HepG2 (cell line): ENCODE measurements around the gene B4GALT1. TPM values are rescaled to one million over a fixed set of nuclear protein-coding genes. Genes with fewer than 3 reads are reported as not detected.

ENCODE experiments used
- CENPT ChIP-seq: sonication (generic); formaldehyde crosslinking; IDR thresholded peaks from 2 replicates; pipeline ENCODE4 v1.8.0; 2022; ENCODE audit warnings: low read depth, mild to moderate bottlenecking, moderate library complexity, missing genetic modification reagents
- FOXA1 ChIP-seq, 2 experiments: fragments of 450-650 bp in 1 of 2; sonication (generic) in 1 of 2; formaldehyde crosslinking in 1 of 2; IDR thresholded peaks; 2 replicates each; pipeline versions ENCODE4 v1.4.0 to v1.6.1; 2016 to 2020; ENCODE audit warnings: missing genetic modification reagents in 1 of 2
- HOXA5 ChIP-seq: sonication (generic); formaldehyde crosslinking; IDR thresholded peaks from 2 replicates; pipeline ENCODE4 v1.4.0; 2020; ENCODE audit warnings: missing genetic modification reagents
- NFYB ChIP-seq: sonication (generic); formaldehyde crosslinking; IDR thresholded peaks from 2 replicates; pipeline ENCODE4 v1.4.0; 2020; ENCODE audit warnings: missing genetic modification reagents
- PAF1 ChIP-seq: IDR thresholded peaks from 2 replicates; pipeline ENCODE4 v1.6.1; 2016; ENCODE audit warnings: missing genetic modification reagents, missing compliant biosample characterization
- ZBTB7A ChIP-seq: sonication (generic); formaldehyde crosslinking; IDR thresholded peaks from 2 replicates; pipeline ENCODE4 v1.8.0; 2022; ENCODE audit warnings: mild to moderate bottlenecking, missing genetic modification reagents
- ZFAT ChIP-seq: sonication (generic); formaldehyde crosslinking; conservative IDR thresholded peaks from 2 replicates; pipeline ENCODE4 v1.8.1; 2023; ENCODE audit warnings: missing genetic modification reagents, inconsistent platforms
- ZIK1 ChIP-seq: sonication (generic); formaldehyde crosslinking; IDR thresholded peaks from 2 replicates; pipeline ENCODE4 v1.5.0; 2020; ENCODE audit warnings: mild to moderate bottlenecking, low read depth, missing genetic modification reagents, borderline replicate concordance
- ZNF10 ChIP-seq: sonication (generic); formaldehyde crosslinking; IDR thresholded peaks from 2 replicates; pipeline ENCODE4 v1.4.0; 2020; ENCODE audit warnings: mild to moderate bottlenecking, low read depth, missing genetic modification reagents, borderline replicate concordance
- ZNF260 ChIP-seq: sonication (generic); formaldehyde crosslinking; IDR thresholded peaks from 2 replicates; pipeline ENCODE4 v1.4.0; 2020; ENCODE audit warnings: missing genetic modification reagents, low read depth, mild to moderate bottlenecking, borderline replicate concordance
- ZNF550 ChIP-seq: sonication (generic); formaldehyde crosslinking; IDR thresholded peaks from 2 replicates; pipeline ENCODE4 v1.4.0; 2020; ENCODE audit warnings: mild to moderate bottlenecking, missing genetic modification reagents, borderline replicate concordance
- ZNF615 ChIP-seq: sonication (generic); formaldehyde crosslinking; IDR thresholded peaks from 2 replicates; pipeline ENCODE4 v1.5.0; 2020; ENCODE audit warnings: mild to moderate bottlenecking, missing genetic modification reagents, borderline replicate concordance
- ZSCAN25 ChIP-seq: sonication (generic); formaldehyde crosslinking; IDR thresholded peaks from 2 replicates; pipeline ENCODE4 v1.8.0; 2022; ENCODE audit warnings: mild to moderate bottlenecking, missing genetic modification reagents
- ZSCAN9 ChIP-seq: IDR thresholded peaks from 2 replicates; pipeline ENCODE4 v1.6.1; 2016; ENCODE audit warnings: borderline replicate concordance
- polyA plus RNA-seq, 8 experiments: library from polyadenylated mRNA; depleted of rRNA in 3 of 8; stranded (reverse) in 7 of 8; unstranded in 1 of 8; fragments of >200 nt; fragmentation: Illumina TruSeq in 4 of 8; extraction: Trizol in 4 of 8; gene quantifications; 2 replicates each; pipeline versions ENCODE4 v1.2.1 to v1.2.3, GENCODE V29; 2011 to 2016; ENCODE audit warnings: low read depth in 4 of 8, missing spikeins in 1 of 8, mixed read lengths in 1 of 8; ENCODE audit not compliant: insufficient read depth in 1 of 8
- total RNA-seq, 5 experiments: library from RNA; depleted of rRNA; stranded (reverse); fragments of >200 nt; fragmentation: Illumina TruSeq; extraction: Trizol; gene quantifications; 2 replicates each; pipeline ENCODE4 v1.2.3, GENCODE V29; 2016; ENCODE audit warnings: low read depth in 1 of 5
- TF ChIP-seq, protein P1 (sequence below): IDR thresholded peaks from 2 replicates; pipeline ENCODE4 v1.6.1; 2016; ENCODE audit warnings: low read depth
- TF ChIP-seq, protein P2 (sequence below): sonication (generic); formaldehyde crosslinking; conservative IDR thresholded peaks from 2 replicates; pipeline ENCODE4 v1.8.0; 2022; ENCODE audit warnings: mild to moderate bottlenecking, moderate library complexity, missing genetic modification reagents
- TF ChIP-seq, protein P3 (sequence below): sonication (generic); formaldehyde crosslinking; IDR thresholded peaks from 2 replicates; pipeline ENCODE4 v1.4.0; 2020; ENCODE audit warnings: low read depth, missing genetic modification reagents

Gene B4GALT1
- total and polyA plus RNA-seq, 2 of the 13 experiments (the other 11 are each of a cell fraction or from before 2014, with no cell fraction given) = 15.7 to 33.5 TPM

DNA sequence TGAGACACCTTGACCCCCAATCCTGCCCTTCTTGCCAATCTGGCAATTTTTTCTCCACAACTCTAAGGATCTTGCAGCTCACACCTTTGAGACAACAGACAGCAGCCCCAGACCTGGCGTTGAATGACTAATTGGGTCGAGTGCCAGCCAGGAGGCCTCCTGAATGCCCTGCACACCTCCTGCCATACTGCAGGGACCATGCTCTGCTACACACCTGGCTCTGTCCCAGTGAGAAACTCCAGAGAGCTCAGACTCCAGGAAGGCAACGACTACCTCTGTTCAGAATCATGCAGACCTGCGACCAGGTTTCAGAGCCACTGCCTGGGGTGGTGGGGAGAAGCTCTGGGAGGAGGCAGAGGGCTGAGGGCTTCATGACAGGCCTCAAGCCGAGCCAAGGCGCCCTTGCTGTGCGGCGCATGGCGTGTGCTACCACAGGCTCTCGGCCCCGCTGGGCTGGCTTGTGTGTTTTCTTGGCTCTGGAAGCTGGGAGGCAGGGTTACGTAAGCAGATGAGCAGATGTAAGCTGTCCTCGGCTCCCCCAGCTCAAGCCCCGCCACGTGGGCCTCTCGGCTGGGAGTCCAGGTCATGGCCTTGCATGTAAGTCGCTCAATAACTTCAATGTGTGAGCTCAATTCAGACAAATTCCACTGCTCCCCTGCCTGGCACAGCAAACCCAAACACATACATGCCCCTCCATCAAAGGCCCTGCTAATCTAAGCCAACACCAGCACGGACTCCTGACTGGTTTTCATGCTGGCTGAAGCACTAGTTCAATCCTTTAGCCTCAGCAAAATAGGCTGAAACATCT lies 27.5 kb downstream of the B4GALT1 start (continued):
- no peak for TF ChIP-seq ZNF10
- 0 out of 2 replicates have a peak, but pooled peaks have one; percentile 31 for TF ChIP-seq ZNF550 (CRISPR knock-in tag)
- no peak for TF ChIP-seq ZIK1 (CRISPR knock-in tag)
- TF ChIP-seq ZNF615 (CRISPR knock-in tag) = no peak
- no peak for TF ChIP-seq ZFAT (CRISPR knock-in tag)
- peak; percentile 46; the same call in 1 of the 2 replicates for TF ChIP-seq ZBTB7A (CRISPR knock-in tag)
- peak; percentile 89; the same call in 1 of the 2 replicates for TF ChIP-seq CENPT (CRISPR knock-in tag)
- TF ChIP-seq PAF1 = no peak
- TF ChIP-seq, protein P1, sequence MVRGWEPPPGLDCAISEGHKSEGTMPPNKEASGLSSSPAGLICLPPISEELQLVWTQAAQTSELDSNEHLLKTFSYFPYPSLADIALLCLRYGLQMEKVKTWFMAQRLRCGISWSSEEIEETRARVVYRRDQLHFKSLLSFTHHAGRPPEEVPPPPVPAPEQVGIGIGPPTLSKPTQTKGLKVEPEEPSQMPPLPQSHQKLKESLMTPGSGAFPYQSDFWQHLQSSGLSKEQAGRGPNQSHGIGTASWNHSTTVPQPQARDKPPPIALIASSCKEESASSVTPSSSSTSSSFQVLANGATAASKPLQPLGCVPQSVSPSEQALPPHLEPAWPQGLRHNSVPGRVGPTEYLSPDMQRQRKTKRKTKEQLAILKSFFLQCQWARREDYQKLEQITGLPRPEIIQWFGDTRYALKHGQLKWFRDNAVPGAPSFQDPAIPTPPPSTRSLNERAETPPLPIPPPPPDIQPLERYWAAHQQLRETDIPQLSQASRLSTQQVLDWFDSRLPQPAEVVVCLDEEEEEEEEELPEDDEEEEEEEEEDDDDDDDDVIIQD = peak; percentile 84; the same call in 1 of the 2 replicates
- TF ChIP-seq NFYB (CRISPR knock-in tag) = no peak
- TF ChIP-seq ZNF260 = no peak
- TF ChIP-seq FOXA1 (IDR thresholded peaks at IDR 0.05) = no peak
- 0 out of 2 replicates have a peak, but pooled peaks have one; percentile 11 for TF ChIP-seq FOXA1 (CRISPR knock-in tag; IDR thresholded peaks at IDR 0.05)
- peak; percentile 76; the same call in 1 of the 2 replicates for TF ChIP-seq ZSCAN25 (CRISPR knock-in tag)
- no peak for TF ChIP-seq HOXA5 (CRISPR knock-in tag)
- TF ChIP-seq, protein P2, sequence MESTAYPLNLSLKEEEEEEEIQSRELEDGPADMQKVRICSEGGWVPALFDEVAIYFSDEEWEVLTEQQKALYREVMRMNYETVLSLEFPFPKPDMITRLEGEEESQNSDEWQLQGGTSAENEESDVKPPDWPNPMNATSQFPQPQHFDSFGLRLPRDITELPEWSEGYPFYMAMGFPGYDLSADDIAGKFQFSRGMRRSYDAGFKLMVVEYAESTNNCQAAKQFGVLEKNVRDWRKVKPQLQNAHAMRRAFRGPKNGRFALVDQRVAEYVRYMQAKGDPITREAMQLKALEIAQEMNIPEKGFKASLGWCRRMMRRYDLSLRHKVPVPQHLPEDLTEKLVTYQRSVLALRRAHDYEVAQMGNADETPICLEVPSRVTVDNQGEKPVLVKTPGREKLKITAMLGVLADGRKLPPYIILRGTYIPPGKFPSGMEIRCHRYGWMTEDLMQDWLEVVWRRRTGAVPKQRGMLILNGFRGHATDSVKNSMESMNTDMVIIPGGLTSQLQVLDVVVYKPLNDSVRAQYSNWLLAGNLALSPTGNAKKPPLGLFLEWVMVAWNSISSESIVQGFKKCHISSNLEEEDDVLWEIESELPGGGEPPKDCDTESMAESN (CRISPR knock-in tag) = peak; percentile 73; the same call in 1 of the 2 replicates
- peak; percentile 86 for TF ChIP-seq ZSCAN9 (CRISPR knock-in tag)
- TF ChIP-seq, protein P3, sequence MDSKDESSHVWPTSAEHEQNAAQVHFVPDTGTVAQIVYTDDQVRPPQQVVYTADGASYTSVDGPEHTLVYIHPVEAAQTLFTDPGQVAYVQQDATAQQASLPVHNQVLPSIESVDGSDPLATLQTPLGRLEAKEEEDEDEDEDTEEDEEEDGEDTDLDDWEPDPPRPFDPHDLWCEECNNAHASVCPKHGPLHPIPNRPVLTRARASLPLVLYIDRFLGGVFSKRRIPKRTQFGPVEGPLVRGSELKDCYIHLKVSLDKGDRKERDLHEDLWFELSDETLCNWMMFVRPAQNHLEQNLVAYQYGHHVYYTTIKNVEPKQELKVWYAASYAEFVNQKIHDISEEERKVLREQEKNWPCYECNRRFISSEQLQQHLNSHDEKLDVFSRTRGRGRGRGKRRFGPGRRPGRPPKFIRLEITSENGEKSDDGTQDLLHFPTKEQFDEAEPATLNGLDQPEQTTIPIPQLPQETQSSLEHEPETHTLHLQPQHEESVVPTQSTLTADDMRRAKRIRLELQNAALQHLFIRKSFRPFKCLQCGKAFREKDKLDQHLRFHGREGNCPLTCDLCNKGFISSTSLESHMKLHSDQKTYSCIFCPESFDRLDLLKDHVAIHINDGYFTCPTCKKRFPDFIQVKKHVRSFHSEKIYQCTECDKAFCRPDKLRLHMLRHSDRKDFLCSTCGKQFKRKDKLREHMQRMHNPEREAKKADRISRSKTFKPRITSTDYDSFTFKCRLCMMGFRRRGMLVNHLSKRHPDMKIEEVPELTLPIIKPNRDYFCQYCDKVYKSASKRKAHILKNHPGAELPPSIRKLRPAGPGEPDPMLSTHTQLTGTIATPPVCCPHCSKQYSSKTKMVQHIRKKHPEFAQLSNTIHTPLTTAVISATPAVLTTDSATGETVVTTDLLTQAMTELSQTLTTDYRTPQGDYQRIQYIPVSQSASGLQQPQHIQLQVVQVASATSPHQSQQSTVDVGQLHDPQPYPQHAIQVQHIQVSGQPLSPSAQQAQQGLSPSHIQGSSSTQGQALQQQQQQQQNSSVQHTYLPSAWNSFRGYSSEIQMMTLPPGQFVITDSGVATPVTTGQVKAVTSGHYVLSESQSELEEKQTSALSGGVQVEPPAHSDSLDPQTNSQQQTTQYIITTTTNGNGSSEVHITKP (CRISPR knock-in tag) = peak; percentile 54; the same call in 1 of the 2 replicates
